K562 (cell line): Measurements from ENCODE around the gene DNAH1. TPM values are rescaled to one million over a fixed set of nuclear protein-coding genes. Genes with fewer than 3 reads are reported as not detected.

Source experiments
- ATF1 ChIP-seq, 2 experiments: fragments of 450-650 bp in 1 of 2; IDR thresholded peaks; 2 replicates each; pipeline ENCODE4 v1.6.1; 2016; ENCODE audit warnings: missing compliant biosample characterization in 1 of 2, missing genetic modification characterization in 1 of 2
- FOS ChIP-seq: IDR thresholded peaks from 3 replicates; pipeline ENCODE4 v1.6.1; 2011; ENCODE audit not compliant: insufficient read length; ENCODE audit errors: extremely low read depth
- GABPA ChIP-seq: fragments of 200-800 bp; sonication (Bioruptor generic); conservative IDR thresholded peaks from 2 replicates; pipeline ENCODE4 v1.6.1; 2016; ENCODE audit warnings: low read depth, missing genetic modification characterization, missing compliant biosample characterization
- SIN3A ChIP-seq, 2 experiments: fragments of 150-350 bp in 1 of 2; IDR thresholded peaks; 2 replicates each; pipeline ENCODE4 v1.6.1; 2011 to 2016; ENCODE audit warnings: borderline replicate concordance in 2 of 2, low read depth in 2 of 2, low read length in 2 of 2, mild to moderate bottlenecking in 2 of 2, moderate library complexity in 2 of 2; ENCODE audit not compliant: control insufficient read depth in 1 of 2
- polyA plus RNA-seq, 8 experiments: library from polyadenylated mRNA; depleted of rRNA in 4 of 8; stranded (reverse) in 5 of 8; unstranded in 3 of 8; fragments of >200 nt; fragmentation: Nextera tagmentation in 2 of 8; fragmentation: Illumina TruSeq in 1 of 8; extraction: Ambion mirVana in 2 of 8; extraction: Trizol in 1 of 8; gene quantifications; 2 replicates each; pipeline versions ENCODE4 v1.2.1 to v1.2.3, GENCODE V29; 2011 to 2014; ENCODE audit warnings: inconsistent platforms in 1 of 8, missing spikeins in 1 of 8
- total RNA-seq, 7 experiments: library from RNA; depleted of rRNA in 6 of 7; stranded (reverse); fragments of >200 nt in 6 of 7; fragmentation: Illumina TruSeq in 2 of 7; extraction: Trizol in 2 of 7; gene quantifications; 2 replicates each; pipeline versions ENCODE4 v1.2.1 to v1.2.3, GENCODE V29; 2011 to 2021; ENCODE audit warnings: low replicate concordance in 1 of 7
- TF ChIP-seq, protein P1 (sequence below), 2 experiments: fragments of 450-650 bp in 1 of 2; sonication (generic) in 1 of 2; formaldehyde crosslinking in 1 of 2; IDR thresholded peaks; 2 replicates each; pipeline versions ENCODE4 v1.7.1 to v1.9.0; 2016 to 2022; ENCODE audit warnings: inconsistent platforms in 1 of 2, mild to moderate bottlenecking in 1 of 2, missing genetic modification reagents in 1 of 2

The DNAH1 gene
- total and polyA plus RNA-seq, 9 of the 15 experiments (the other 6 are each of a cell fraction or from before 2014, with no cell fraction given), result 0.04 to 0.84 (median 0.50) TPM

DNA sequence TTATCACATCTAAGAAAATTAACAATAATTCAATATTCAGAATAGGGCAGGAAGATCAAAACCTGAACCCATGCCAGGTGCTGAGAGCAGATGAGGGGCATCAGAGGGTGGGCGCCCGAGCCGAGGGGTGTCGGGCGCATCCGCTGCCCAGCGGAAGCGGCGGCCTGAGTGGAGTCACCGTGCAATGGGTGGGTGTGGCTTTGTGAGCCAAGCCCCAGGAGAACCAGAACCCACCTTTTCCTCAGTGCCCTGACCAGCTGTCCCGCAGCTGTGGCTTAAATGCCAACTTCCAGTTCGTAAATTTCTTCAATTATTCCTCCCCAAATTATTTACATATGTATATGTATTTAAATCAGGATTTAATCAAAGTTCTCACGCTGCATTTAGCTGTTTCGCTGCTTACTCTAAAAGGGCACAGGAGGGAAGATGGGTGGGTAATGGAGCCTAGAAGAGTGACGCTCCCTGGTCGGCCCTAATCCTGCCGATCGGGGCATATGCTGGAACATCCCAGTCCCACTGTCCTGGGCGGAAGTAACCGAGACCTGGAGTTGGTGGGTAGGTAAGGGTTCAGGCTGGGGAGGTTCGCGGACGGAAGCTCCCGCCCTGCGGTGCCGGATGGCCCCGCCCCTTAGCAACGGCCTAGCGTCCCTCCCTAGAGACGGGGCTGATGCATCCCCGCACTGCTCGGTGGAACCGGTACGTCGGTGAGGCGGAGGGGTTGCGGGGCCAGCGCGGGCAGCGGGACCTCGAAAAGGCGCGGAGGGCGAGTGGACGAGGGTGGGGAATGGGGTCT lies 1.3 kb downstream of the DNAH1 start (continued):
- TF ChIP-seq, protein P1, sequence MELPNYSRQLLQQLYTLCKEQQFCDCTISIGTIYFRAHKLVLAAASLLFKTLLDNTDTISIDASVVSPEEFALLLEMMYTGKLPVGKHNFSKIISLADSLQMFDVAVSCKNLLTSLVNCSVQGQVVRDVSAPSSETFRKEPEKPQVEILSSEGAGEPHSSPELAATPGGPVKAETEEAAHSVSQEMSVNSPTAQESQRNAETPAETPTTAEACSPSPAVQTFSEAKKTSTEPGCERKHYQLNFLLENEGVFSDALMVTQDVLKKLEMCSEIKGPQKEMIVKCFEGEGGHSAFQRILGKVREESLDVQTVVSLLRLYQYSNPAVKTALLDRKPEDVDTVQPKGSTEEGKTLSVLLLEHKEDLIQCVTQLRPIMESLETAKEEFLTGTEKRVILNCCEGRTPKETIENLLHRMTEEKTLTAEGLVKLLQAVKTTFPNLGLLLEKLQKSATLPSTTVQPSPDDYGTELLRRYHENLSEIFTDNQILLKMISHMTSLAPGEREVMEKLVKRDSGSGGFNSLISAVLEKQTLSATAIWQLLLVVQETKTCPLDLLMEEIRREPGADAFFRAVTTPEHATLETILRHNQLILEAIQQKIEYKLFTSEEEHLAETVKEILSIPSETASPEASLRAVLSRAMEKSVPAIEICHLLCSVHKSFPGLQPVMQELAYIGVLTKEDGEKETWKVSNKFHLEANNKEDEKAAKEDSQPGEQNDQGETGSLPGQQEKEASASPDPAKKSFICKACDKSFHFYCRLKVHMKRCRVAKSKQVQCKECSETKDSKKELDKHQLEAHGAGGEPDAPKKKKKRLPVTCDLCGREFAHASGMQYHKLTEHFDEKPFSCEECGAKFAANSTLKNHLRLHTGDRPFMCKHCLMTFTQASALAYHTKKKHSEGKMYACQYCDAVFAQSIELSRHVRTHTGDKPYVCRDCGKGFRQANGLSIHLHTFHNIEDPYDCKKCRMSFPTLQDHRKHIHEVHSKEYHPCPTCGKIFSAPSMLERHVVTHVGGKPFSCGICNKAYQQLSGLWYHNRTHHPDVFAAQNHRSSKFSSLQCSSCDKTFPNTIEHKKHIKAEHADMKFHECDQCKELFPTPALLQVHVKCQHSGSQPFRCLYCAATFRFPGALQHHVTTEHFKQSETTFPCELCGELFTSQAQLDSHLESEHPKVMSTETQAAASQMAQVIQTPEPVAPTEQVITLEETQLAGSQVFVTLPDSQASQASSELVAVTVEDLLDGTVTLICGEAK (IDR thresholded peaks at IDR 0.05), result peak; percentile 59; the same call in 1 of the 2 replicates
- TF ChIP-seq, protein P1 (CRISPR knock-in tag; IDR thresholded peaks at IDR 0.05), result no peak
- no peak for TF ChIP-seq ATF1 (CRISPR knock-in tag; IDR thresholded peaks at IDR 0.05)
- no peak for TF ChIP-seq ATF1 (tag; IDR thresholded peaks at IDR 0.05)
- TF ChIP-seq GABPA, result peak; percentile 29; the same call in 1 of the 2 replicates
- peak in 1 of 2 experiments; percentile 33; a peak in 1 of 4 replicates for TF ChIP-seq SIN3A (IDR thresholded peaks at IDR 0.05; ENCODE audit: borderline replicate concordance in 2 of 2, control insufficient read depth in 1 of 2, low read depth in 2 of 2, low read length in 2 of 2)
- no peak for TF ChIP-seq FOS
